Right renal cortex interstitium (tissue), 3 donors: ENCODE measurements around the gene CEND1. TPM values are rescaled to one million over a fixed set of nuclear protein-coding genes. Genes with fewer than 3 reads are reported as not detected.

Experiments used
- DNase-seq, 3 donors: peaks; one replicate each; pipeline ENCODE4 v3.0.0-alpha.2; 2013; ENCODE audit warnings: low read depth in 3 of 3, low spot score in 2 of 3
- polyA plus RNA-seq, 3 donors: library from polyadenylated mRNA; unstranded; fragments of 120-200 nt; gene quantifications; one replicate each; pipeline ENCODE4 v1.2.1, GENCODE V29; 2013; ENCODE audit not compliant: insufficient read length in 3 of 3

Gene CEND1
- under 1 TPM; 0.24 to 0.29 (median 0.27) TPM for polyA plus RNA-seq

DNA sequence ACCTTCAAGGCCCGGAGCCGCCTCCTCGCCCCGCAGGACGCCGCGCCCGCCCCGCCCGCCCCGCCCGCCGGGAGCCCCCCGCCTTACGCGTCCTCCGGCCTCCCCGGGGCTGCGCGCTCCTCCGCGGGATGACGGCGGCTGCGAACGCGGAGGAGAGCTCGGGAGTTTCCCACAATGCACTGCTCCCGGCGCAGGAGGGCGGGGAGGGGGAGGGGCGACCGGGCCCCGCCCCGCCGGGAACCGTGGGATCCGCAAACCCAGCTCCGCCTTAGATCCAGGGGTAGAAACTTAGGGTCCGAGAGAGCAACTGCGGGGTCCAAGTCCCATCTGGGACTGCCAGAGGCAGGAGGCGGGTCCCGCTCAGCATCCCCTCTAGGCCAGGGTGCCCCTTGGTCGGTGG is at the start of gene CEND1:
Gene CEND1, minus strand, starts transcription at position 148 of the 400 bp plus-strand sequence. CDS start 1,514 bp downstream, outside the sequence.
- no peak for DNase-seq

DNA sequence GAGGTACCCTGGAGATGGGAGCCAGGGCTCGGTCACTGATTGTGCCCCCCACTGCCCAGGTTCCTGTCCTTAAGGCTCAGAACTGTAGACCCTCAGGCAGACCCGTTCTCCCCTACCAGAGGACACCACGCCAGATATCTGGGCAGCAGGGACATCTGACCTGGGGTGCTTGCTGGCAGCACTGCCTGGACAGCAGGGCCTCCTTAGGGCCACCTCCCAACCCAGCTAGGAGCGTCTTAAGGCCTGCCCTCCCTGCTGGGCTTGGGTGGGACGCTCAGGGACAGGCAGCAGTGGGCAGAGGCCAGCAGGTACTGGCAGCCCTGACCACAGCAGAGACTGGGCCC is 49.4 kb upstream of the CEND1 start:
- no peak for DNase-seq

DNA sequence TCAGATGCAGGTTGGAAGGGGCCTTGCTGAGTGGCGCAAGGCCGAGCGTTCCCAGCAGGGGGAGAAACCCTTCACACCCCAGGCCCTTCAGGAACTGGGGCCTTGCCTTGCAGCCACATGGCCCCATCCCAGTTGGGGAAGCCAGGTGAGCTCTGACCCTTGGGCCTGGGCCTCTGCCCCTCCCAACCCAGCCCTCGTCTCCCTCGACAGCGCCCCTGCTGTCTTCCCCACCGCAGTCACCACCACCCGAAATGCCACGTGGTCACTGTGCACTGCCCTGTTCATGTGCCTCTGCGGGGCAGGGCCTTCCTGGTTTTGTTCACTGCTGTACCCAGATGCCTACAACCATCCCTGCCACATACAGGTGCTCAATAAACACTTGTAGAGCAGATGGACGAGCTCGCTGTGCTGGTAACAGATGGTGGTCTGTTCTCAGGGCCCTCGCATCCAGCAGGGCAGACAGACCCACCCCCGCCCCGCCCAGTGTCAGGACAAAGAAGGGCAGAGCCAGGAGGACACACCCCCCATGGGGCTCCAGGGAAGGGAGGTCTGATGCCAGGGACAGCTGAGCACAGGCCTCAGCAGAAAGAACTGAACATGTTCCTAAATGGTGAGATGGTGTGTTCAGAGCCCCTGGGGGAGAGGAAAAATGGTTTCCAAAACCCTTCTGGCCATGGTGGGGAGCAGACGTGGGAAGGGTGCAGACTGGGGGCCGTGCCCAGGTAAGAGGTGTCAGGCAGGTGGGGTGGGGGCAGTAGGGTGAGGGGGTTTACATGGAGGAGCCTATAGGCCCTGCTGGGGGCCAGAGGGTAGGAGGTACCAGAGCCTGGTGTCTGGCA is 48.8 kb upstream of the CEND1 start:
- DNase-seq, result no peak

DNA sequence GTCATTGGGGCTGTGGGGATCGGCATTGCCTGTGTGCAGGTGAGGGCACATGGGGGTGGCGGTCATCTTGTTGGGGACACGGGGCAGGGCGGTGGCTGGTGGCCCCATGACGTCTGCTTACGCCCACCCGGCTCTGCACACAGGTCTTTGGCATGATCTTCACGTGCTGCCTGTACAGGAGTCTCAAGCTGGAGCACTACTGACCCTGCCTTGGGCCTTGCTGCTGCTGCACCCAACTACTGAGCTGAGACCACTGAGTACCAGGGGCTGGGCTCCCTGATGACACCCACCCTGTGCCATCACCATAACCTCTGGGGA is 48.1 kb upstream of the CEND1 start:
- no peak for DNase-seq

DNA sequence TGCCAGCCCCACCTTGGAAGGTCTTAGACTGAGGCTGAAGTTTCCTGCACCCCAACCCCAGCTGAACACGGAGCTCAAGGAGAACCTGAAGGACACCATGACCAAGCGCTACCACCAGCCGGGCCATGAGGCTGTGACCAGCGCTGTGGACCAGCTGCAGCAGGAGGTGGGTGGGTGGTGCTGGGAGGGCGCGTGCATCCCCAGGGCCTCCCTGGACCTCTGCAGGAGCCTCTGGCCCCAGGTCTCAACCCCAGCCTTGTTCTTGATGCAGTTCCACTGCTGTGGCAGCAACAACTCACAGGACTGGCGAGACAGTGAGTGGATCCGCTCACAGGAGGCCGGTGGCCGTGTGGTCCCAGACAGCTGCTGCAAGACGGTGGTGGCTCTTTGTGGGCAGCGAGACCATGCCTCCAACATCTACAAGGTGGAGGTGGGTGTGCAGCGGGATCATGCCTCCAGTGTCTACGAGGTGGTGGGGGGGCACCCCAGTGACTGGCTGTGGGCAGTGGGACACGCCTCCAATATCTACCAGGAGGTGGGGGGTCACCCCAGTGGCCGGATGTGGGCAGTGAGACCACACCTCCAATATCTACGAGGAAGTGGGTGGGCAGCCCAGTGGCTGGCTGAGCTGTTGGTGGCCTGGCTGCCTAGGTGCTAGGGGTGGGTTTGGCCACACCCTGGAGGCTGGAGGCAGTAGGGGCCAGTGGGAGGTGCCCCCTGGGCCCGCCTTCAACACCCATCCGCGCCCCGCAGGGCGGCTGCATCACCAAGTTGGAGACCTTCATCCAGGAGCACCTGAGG is 47.5 kb upstream of the CEND1 start:
- no peak for DNase-seq

DNA sequence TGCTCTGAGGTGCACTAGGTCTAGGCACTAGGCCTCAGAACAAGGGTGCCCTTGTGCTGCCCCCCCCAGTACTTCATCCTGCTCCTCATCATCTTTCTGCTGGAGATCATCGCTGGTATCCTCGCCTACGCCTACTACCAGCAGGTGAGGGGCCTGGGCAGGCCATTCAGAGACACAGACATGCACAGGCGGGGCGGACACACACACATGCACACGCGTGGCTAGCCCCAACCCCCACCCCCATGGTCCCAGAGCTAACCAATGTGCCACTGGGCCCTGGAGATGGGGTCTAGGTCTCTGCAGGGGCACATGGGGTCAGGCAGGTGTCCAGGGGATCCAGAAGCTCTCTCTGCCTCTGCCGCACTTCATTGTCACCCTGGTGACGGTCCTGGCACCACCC is 46.8 kb upstream of the CEND1 start:
- no peak for DNase-seq

DNA sequence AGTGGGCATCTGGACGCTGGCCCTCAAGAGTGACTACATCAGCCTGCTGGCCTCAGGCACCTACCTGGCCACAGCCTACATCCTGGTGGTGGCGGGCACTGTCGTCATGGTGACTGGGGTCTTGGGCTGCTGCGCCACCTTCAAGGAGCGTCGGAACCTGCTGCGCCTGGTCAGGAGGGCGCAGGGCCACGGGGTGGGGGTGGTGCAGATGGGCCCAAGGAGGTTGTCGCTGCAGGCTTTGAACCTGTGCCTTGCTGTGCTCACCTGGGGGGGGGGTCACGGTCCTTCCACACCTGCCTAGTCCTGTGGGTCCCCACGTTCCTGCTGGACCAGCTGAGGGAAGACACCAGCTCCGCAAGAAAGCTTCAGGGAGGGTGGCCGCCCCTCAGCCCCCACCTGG is 46.4 kb upstream of the CEND1 start:
- no peak for DNase-seq

DNA sequence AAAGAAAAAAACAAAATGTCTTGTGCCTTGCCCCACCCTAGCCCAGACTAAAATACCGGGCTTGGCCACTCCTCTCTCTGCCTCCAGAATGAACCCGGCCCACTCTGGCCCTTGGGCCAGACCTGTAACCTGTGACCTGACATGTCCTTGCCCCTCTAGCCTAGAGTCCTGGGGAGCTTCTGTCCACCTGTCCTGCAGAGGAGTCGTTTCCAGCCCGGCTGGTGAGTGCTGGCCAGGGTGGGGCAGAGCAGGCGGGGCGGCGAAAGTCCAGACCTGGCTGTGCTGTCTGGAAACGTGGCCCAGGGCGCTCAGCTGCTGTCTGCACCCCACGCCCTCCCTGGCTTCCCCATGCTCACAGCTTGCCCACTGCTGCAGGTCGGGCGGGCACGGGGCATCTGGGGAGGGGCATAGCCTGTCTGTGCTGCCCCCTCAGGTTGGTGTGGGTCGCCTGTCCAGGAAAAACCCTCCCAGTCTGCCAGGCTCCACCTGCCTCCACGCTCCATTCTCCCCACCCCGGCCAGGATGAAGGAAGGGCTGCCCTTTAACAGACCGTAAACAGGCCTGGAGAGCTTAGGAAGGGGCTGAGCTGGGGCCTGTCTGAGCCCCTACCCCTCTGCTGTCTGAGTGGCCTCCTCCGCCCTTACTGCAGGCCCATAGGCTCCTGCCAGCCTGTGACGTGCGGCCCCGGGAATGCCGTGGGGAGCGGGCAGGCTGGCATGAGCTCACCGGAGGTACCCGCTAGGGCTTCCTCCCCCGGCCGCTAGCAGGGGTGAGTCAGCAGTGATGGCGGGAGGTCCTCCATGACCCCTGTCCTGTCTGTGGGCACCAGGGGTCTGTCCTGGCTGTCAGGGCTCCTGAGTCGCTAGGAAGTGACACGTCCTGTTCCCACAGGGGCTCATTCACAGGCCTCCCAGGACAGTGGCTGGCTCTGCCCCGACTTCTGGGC is 44.8 kb upstream of the CEND1 start:
- no peak for DNase-seq

DNA sequence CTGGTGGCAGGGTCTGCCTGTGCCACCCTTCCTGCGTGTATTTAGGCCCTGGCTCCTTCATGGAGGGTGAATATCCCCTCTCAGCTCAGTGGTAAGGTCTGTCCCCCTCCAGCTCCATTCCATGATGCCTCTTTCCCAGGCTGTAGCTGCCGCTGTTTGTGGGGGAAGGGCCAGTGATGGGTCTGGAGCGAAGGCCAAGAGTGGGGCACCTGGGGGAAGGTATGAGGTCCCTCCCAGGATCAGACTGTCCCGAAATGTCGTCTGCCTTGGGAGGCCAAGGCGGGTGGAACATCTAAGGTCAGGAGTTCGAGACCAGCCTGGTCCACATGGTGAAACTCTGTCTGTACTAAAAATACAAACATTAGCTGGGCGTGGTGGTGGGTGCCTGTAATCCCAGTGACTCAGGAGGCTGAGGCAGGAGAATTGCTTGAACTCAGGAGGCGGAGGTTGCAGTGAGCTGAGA is 44.0 kb upstream of the CEND1 start:
- DNase-seq, result no peak

DNA sequence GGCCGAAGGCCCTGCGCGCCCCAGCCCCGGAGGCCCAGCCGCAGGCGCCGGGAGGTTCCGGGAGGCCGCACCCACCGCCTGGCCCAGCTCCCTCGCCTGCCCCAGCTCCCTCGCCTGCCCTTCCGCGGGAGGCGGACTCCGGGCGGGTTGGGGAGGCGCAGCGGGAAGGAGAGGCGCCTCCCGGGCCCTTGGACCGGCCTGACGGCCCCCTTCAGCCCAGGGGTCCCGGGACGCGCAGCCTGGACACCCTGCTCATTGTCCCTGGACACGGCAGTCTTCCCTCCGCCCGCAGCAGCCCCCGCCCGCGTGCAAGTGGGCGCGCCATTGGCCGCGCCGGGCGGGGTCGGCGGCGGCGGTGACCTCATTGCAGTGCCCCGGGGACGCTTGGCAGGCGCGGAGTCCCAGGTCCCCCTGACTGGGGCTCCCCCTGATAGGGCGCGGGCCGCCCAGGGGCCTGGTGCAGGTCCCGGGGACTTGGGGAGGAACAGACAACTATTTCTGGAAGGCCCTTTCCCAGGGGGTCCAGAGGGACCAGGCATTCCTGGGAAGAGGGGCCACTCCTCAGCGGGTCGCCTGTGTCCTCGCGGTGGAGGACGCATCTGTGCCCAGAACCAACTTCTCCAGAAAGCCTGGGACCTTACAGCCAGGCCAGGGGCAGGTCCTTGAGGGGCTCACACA is 43.4 kb upstream of the CEND1 start:
- DNase-seq, result no peak

DNA sequence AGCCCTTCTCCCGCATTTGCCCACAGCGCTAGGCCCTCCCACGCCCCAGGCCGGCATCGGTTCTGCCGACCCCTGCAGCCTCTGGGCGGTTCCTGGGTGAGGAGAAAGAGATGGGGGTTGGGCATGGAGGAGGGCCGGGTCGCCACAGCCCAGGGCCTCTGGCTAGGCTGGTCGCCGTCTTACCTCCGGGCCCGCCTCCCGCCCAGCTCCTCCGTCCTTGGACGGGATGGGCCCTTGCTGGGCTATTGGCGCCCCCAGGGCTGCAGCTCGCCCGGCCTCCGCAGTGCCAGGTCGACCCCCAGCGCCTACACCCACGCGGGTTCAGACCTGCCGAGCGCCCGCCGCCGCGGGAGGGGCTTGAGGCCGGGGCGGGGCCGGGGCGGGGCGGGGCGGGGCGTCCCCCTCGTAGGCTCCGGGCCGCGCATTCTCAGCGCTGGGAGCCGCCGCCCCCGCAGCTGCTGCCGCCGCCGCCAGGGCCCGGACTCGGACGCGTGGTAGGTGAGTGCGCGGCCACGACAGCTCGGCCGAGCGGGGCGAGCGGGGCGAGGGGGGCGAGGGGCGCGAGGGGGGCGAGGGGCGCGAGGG is 42.7 kb upstream of the CEND1 start, which contains the start of gene CD151:
Gene CD151, plus strand, starts transcription at position 424 of the 585 bp plus-strand sequence. CDS start 3,118 bp downstream, outside the sequence.
- DNase-seq, result no peak

DNA sequence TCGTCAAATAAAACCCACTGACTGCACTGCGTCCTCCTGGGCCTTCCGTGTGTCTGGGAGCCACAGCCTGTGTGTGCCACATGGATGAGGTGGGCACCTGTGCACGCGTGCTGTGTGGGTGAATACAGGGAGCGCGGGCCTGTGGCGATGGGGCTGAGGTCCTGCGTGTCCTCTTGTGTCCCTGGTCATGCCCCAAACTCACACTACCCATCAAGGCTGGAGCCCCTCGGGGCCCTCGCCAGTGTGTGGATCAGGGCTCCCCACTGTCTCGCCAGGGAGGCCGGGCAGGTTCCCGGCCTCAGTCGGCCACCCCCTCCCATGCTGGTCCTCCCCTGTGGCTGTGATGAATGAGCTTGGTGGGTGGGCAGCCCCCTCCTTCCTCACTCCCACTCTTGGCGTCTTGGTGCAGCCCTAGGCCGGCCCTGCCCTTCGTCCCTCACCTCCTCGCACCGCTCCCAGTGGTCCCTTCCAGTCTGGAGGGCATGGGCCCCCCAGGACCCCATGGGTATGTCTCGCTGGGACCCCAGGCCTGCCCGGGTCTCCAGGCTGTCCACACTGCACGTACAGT is 42.2 kb upstream of the CEND1 start:
- DNase-seq, result no peak

DNA sequence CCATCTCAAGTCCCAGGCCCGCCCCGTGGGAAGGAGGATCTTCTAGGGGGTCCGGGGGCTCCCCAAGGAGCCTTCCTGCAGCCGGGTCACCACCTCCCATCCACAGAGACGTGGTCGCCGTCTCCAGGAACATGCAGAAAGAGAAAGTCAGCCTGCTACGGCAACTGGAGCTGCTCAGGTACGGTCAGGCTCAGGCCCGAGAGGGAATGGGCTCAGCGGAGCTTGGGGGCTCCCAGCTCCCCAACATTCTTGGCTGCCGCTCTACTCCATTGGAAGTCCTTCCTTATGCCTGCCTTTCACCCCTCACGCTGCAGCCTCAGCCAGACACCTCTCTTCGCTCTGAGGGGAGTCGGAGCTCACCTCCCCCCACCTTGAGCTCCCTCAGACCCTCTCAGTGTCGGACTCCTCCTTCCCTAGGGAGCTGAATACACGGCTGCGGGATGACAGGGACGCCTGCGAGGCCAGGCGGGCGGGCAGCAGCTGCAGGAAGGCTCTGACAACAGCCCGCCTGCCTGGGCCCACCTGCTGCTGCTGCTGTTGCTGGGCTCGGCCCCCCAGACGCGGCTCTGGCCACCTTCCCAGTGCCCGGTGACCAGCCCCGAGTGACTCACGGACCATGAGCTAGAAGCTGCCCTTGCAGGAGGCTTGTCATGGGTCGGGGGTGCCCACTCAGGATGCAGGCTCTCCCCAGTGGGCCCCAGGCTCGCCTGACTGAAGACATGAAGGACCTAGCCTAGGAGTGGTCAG is 41.4 kb upstream of the CEND1 start:
- no peak for DNase-seq

DNA sequence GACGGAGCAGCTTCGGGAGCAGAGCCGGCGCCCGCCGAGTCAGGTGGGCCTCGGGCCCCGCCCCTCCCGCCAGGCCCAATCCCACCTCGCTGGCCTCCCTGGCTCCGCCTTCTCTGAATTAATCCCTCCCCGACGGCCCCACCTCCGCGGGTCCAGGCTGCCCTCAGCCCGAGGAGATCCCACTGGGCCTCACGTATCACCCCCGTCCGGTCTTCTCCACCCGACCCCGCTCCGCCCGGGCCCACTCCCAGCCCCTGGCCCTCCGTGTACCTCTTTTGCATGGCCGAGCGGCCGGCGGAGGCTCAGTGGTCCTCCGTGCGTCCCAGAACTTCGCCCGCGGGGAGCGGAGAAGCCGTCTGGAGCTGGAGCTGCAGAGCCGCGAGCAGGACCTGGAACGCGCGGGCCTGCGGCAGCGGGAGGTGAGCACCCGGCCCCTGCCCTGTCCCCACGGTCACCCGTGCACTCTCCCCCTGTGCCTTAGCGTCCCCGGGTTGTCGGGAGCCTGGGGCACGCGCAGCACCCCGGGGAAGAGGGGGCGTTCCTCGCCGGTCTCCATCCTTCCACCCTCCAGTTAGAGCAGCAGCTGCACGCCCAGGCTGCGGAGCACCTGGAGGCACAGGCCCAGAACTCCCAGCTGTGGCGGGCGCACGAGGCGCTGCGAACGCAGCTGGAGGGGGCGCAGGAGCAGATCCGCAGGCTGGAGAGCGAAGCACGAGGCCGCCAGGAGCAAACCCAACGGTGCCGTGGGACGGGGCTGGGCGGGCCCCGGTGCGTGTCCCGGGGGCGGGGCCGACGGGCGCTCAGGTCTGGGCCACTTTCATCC is 40.6 kb upstream of the CEND1 start:
- no peak for DNase-seq

DNA sequence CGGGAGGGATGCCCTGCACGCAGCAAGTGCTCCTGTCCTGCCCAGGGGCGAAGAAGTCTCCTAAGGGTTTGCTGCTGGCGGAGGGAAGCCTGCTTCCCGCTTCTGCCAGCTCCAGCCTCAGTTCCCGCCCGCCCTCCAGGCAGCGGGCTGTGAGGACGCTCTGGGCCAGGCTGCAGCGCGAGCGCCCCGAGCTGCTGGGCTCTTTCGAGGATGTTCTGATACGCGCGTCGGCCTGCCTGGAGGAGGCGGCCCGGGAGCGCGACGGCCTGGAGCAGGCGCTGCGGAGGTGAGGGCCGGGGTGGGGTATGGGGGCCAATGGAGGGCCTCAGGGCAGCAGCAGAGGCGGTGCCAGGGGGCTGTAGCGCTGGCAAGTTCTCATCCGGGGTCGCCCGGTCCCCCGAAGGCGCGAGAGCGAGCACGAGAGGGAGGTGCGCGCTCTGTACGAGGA is 40.0 kb upstream of the CEND1 start:
- no peak for DNase-seq

DNA sequence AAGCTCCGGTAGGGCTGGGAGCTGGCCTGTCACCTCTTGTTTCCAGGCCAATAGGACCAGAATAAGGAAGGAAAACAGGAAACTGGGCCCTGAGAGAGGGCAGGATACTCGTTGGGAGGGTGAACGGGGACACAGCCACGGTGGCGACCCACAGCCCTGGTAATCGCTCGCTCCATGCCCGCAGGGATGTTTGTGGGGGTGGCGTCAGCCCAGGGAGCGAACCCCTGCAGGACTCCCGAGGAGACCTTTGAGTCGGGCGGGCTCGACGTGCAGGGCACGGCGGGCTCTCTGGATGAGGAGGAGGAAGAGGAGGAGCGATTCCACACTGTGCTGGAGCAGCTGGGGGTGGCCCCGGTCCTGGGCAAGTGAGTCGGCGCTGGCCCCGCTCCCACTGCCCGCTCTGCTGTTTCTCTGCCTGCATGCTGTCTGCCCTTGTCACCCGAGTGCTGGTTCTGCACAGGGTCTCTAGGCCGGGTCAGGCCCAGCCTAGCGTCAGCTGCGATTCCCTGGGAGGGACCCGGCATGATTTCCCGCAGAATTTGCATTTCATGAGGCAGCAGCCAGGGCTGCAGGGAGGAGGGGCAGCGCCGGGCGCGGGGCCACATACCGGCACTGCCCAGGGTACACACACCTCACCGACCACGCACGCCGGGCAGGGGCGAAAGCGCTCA is 39.4 kb upstream of the CEND1 start:
- no peak for DNase-seq

DNA sequence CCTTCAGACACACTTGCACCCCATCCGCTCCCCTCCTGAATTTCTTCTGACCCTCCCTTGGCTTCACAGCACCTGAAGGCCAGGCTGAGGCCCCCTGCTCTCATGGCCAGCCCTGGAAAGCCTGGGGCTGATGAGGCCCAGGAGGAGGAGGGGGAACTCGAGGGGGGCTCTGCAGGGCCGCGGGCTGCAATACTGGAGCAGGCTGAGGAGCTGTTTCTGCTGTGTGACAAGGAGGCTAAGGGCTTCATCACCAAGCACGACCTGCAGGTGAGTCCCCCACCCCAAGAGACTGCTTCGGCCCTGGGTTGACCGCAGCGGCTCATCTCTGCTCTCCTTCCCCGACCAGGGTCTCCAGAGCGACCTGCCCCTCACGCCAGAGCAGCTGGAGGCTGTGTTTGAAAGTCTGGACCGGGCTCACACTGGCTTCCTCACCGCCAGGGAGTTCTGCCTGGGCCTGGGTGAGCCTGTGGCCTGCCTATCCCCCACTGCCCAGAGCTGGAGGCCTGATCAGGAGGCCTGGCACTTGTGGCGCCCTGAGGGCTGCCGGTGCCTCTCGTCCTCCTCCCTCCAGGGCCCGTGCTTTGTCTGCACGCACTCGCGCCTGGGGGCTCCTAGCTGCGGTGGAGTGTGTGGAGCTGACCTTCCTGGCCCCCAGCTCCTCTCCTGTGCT is 38.8 kb upstream of the CEND1 start:
- no peak for DNase-seq
